ENCODE data around the gene NUP133.

- TF ChIP-seq CTCF (IDR thresholded peaks at IDR 0.05; ENCODE audit: insufficient read depth, low read length, poor library complexity, severe bottlenecking) (no peak), EZH2phosphoT487 (conservative IDR thresholded peaks at IDR 0.05; ENCODE audit: low read length) (no peak)
Observed at GRCh38 chr1:229407206-229408026, 100.7 kb downstream of the NUP133 start.
